ENCODE measurements around the gene TUBGCP5.
"Not testable (repeated sequence)": the region's sequence is repeated elsewhere in the genome, so short reads cannot be mapped to it uniquely, and the experiment has no call there.

Gene TUBGCP5

GRCh38 chr15:23041736-23042135 lies 2.4 kb upstream of the TUBGCP5 start:
- not testable (repeated sequence) for DNase-seq (ENCODE audit: low read depth)

- DNase-seq (ENCODE audit: low read depth), result no peak
Measured at GRCh38 chr15:23039917-23040281, 530 bp upstream of the TUBGCP5 start.

- peak; percentile 61 for DNase-seq (ENCODE audit: low read depth)
Measured at GRCh38 chr15:23038726-23039142, 635 bp downstream of the TUBGCP5 start.

GRCh38 chr15:23035964-23036566 lies 3.3 kb downstream of the TUBGCP5 start:
- DNase-seq (ENCODE audit: low read depth), result peak; percentile 58

- DNase-seq (ENCODE audit: low read depth), result no peak
Measured at GRCh38 chr15:23033979-23034378, 5.4 kb downstream of the TUBGCP5 start.

GRCh38 chr15:23026218-23026617 lies 13.2 kb downstream of the TUBGCP5 start:
- no peak for DNase-seq (ENCODE audit: low read depth)

GRCh38 chr15:23022156-23022555 lies 17.2 kb downstream of the TUBGCP5 start:
- DNase-seq (ENCODE audit: low read depth), result no peak

GRCh38 chr15:23014394-23015000 lies 24.9 kb downstream of the TUBGCP5 start:
- DNase-seq (ENCODE audit: low read depth), result no peak

GRCh38 chr15:23013681-23014080 lies 25.7 kb downstream of the TUBGCP5 start:
- no peak for DNase-seq (ENCODE audit: low read depth)

- DNase-seq (ENCODE audit: low read depth), result not testable (repeated sequence)
Measured at GRCh38 chr15:23012616-23013015, 26.8 kb downstream of the TUBGCP5 start.

GRCh38 chr15:23003736-23004135 lies 35.6 kb downstream of the TUBGCP5 start:
- no peak for DNase-seq (ENCODE audit: low read depth)

- DNase-seq (ENCODE audit: low read depth), result no peak
Measured at GRCh38 chr15:23002920-23003319, 36.4 kb downstream of the TUBGCP5 start.

- no peak for DNase-seq (ENCODE audit: low read depth)
Measured at GRCh38 chr15:22995795-22996194, 43.6 kb downstream of the TUBGCP5 start.

- DNase-seq (ENCODE audit: low read depth), result no peak
Measured at GRCh38 chr15:22992024-22992326, 47.4 kb downstream of the TUBGCP5 start.

GRCh38 chr15:22989576-22990477 lies 49.5 kb downstream of the TUBGCP5 start:
- peak; percentile 15 for DNase-seq (ENCODE audit: low read depth)

GRCh38 chr15:22988811-22989210 lies 50.6 kb downstream of the TUBGCP5 start:
- DNase-seq (ENCODE audit: low read depth), result no peak

GRCh38 chr15:22981931-22982330 lies 57.4 kb downstream of the TUBGCP5 start:
- not testable (repeated sequence) for DNase-seq (ENCODE audit: low read depth)

- DNase-seq (ENCODE audit: low read depth), result no peak
Measured at GRCh38 chr15:22981051-22981840, 58.1 kb downstream of the TUBGCP5 start.

- peak; percentile 89 for DNase-seq (ENCODE audit: low read depth)
Measured at GRCh38 chr15:22980189-22981050, 58.9 kb downstream of the TUBGCP5 start, which contains the start of gene CYFIP1. Gene CYFIP1, minus strand, starts transcription at chr15:22980368. Its CDS starts 33,083 bp downstream, at chr15:22947285.

- DNase-seq (ENCODE audit: low read depth), result peak; percentile 63
Measured at GRCh38 chr15:22979238-22980188, 59.9 kb downstream of the TUBGCP5 start.
